Adipocyte (in vitro differentiated cells): ENCODE measurements around the gene DNAH17.
"Not testable (repeated sequence)": the region's sequence is repeated elsewhere in the genome, so short reads cannot be mapped to it uniquely, and the experiment has no call there.

Experiments used
- DNase-seq: peaks from one replicate; pipeline ENCODE4 v3.0.0-alpha.2; 2015; ENCODE audit warnings: low read depth
- H3K27me3 ChIP-seq: replicated peaks from 2 replicates; pipeline ENCODE4 v1.7.0; 2013; ENCODE audit warnings: mild to moderate bottlenecking, low read length, moderate library complexity; ENCODE audit not compliant: control insufficient read depth, insufficient read depth
- H3K36me3 ChIP-seq: 2 replicates; pipeline ENCODE4 v1.7.0; 2013; ENCODE audit warnings: low read length, mild to moderate bottlenecking, moderate library complexity; ENCODE audit not compliant: control insufficient read depth, insufficient read depth, severe bottlenecking
- H3K4me1 ChIP-seq: 2 replicates; pipeline ENCODE4 v1.7.0; 2013; ENCODE audit warnings: mild to moderate bottlenecking, low read length, moderate library complexity; ENCODE audit not compliant: control insufficient read depth, insufficient read depth
- H3K4me3 ChIP-seq: 2 replicates; pipeline ENCODE4 v1.7.0; 2013; ENCODE audit warnings: mild to moderate bottlenecking, low read length, moderate library complexity
- H3K9ac ChIP-seq: 2 replicates; pipeline ENCODE4 v1.7.0; 2013; ENCODE audit warnings: mild to moderate bottlenecking, low read length, moderate library complexity
- H3K9me3 ChIP-seq: 2 replicates; pipeline ENCODE4 v1.7.0; 2013; ENCODE audit warnings: mild to moderate bottlenecking, low read length, moderate library complexity; ENCODE audit not compliant: control insufficient read depth

DNAH17 gene

GRCh38 chr17:78466786-78467715 lies 110.1 kb downstream of the DNAH17 start:
- H3K4me3 ChIP-seq = no peak overlapping the region
- no peaks in the 10 kb centered on the region for H3K4me1 ChIP-seq
- H3K9ac ChIP-seq = no peak overlapping the region
- H3K36me3 ChIP-seq = no peaks in the 10 kb centered on the region
- DNase-seq = no peak
- H3K9me3 ChIP-seq = peaks cover 5% of the 10 kb centered on the region
- peaks cover 8% of the 10 kb centered on the region for H3K27me3 ChIP-seq

GRCh38 chr17:78466109-78466785 lies 110.9 kb downstream of the DNAH17 start:
- not testable (repeated sequence) for H3K36me3 ChIP-seq, H3K4me1 ChIP-seq, DNase-seq, H3K4me3 ChIP-seq, H3K9me3 ChIP-seq, H3K9ac ChIP-seq
- peaks cover 11% of the 10 kb centered on the region for H3K27me3 ChIP-seq

GRCh38 chr17:78462148-78462547 lies 115.0 kb downstream of the DNAH17 start:
- H3K27me3 ChIP-seq = peaks cover 7% of the 10 kb centered on the region
- DNase-seq = no peak
- H3K4me3 ChIP-seq = no peak overlapping the region
- no peaks in the 10 kb centered on the region for H3K4me1 ChIP-seq
- H3K9me3 ChIP-seq = no peaks in the 10 kb centered on the region
- H3K36me3 ChIP-seq = no peaks in the 10 kb centered on the region
- no peak overlapping the region for H3K9ac ChIP-seq

GRCh38 chr17:78461799-78462053 lies 115.5 kb downstream of the DNAH17 start:
- Histone ChIP-seq H3K9ac (no peak overlapping the region), H3K36me3 (no peaks in the 10 kb centered on the region), H3K27me3 (peaks cover 7% of the 10 kb centered on the region), H3K9me3 (no peaks in the 10 kb centered on the region), H3K4me1 (no peaks in the 10 kb centered on the region), H3K4me3 (no peak overlapping the region)
- no peak for DNase-seq

GRCh38 chr17:78460951-78461798 lies 116.0 kb downstream of the DNAH17 start:
- Histone ChIP-seq H3K36me3 (no peaks in the 10 kb centered on the region), H3K9me3 (no peaks in the 10 kb centered on the region), H3K4me1 (no peaks in the 10 kb centered on the region), H3K9ac (no peak overlapping the region), H3K4me3 (no peak overlapping the region), H3K27me3 (peaks cover 7% of the 10 kb centered on the region)
- DNase-seq = no peak

- Histone ChIP-seq H3K27me3 (peaks cover 7% of the 10 kb centered on the region), H3K36me3 (no peaks in the 10 kb centered on the region), H3K4me1 (no peaks in the 10 kb centered on the region), H3K9ac (no peak overlapping the region), H3K4me3 (no peak overlapping the region), H3K9me3 (no peaks in the 10 kb centered on the region)
- DNase-seq = no peak
Observed at GRCh38 chr17:78460176-78460675, 117.0 kb downstream of the DNAH17 start.

- Histone ChIP-seq H3K9me3 (no peaks in the 10 kb centered on the region), H3K36me3 (no peaks in the 10 kb centered on the region), H3K9ac (no peak overlapping the region), H3K27me3 (peaks cover 7% of the 10 kb centered on the region), H3K4me1 (no peaks in the 10 kb centered on the region), H3K4me3 (no peak overlapping the region)
- no peak for DNase-seq
Observed at GRCh38 chr17:78459696-78460095, 117.5 kb downstream of the DNAH17 start.

GRCh38 chr17:78458736-78459335 lies 118.4 kb downstream of the DNAH17 start:
- H3K4me3 ChIP-seq = no peak overlapping the region
- DNase-seq = no peak
- H3K9me3 ChIP-seq = no peaks in the 10 kb centered on the region
- H3K9ac ChIP-seq = no peak overlapping the region
- H3K36me3 ChIP-seq = no peaks in the 10 kb centered on the region
- no peaks in the 10 kb centered on the region for H3K4me1 ChIP-seq
- H3K27me3 ChIP-seq = peaks cover 7% of the 10 kb centered on the region

GRCh38 chr17:78458091-78458490 lies 119.1 kb downstream of the DNAH17 start:
- H3K36me3 ChIP-seq = no peaks in the 10 kb centered on the region
- H3K9ac ChIP-seq = no peak overlapping the region
- peaks cover 11% of the 10 kb centered on the region for H3K27me3 ChIP-seq
- H3K4me3 ChIP-seq = no peak overlapping the region
- H3K9me3 ChIP-seq = no peaks in the 10 kb centered on the region
- no peaks in the 10 kb centered on the region for H3K4me1 ChIP-seq
- DNase-seq = no peak

GRCh38 chr17:78454346-78454745 lies 122.8 kb downstream of the DNAH17 start:
- Histone ChIP-seq H3K9ac (no peak overlapping the region), H3K9me3 (no peaks in the 10 kb centered on the region), H3K4me3 (no peak overlapping the region), H3K27me3 (peaks cover 41% of the 10 kb centered on the region), H3K4me1 (no peaks in the 10 kb centered on the region), H3K36me3 (no peaks in the 10 kb centered on the region)
- no peak for DNase-seq

GRCh38 chr17:78451753-78452152 lies 125.4 kb downstream of the DNAH17 start:
- Histone ChIP-seq H3K36me3 (no peaks in the 10 kb centered on the region), H3K4me1 (peaks cover 2% of the 10 kb centered on the region), H3K27me3 (peaks cover 43% of the 10 kb centered on the region), H3K9me3 (peaks cover 3% of the 10 kb centered on the region), H3K9ac (no peak overlapping the region), H3K4me3 (no peak overlapping the region)
- DNase-seq = no peak
